GM23338 (cell line): ENCODE results near the gene TLE2. TPM values are rescaled to one million over a fixed set of nuclear protein-coding genes. Genes with fewer than 3 reads are reported as not detected.

Experiments
- ATAC-seq: fragments of 200-7000 bp; cut with Tn5 transposase; 3 replicates; pipeline ENCODE4 v1.9.1; 2020
- DNase-seq: peaks from one replicate; pipeline ENCODE4 v3.0.0-alpha.2; 2015; ENCODE audit warnings: low spot score
- H2AFZ ChIP-seq: fragments of 200-600 bp; sonication (generic); 2 replicates; pipeline ENCODE4 v1.8.0; 2016; ENCODE audit warnings: antibody characterized with exemption, mild to moderate bottlenecking, moderate library complexity
- H3F3A ChIP-seq: fragments of 200-600 bp; sonication (generic); replicated peaks from 2 replicates; pipeline ENCODE4 v1.8.0; 2017; ENCODE audit warnings: antibody characterized with exemption, mixed run types, low read depth
- H3K27ac ChIP-seq: fragments of 200-600 bp; sonication (generic); 2 replicates; pipeline ENCODE4 v1.6.1; 2016; ENCODE audit warnings: low read depth
- H3K27me3 ChIP-seq: fragments of 200-600 bp; sonication (generic); 2 replicates; pipeline ENCODE4 v1.8.0; 2016; ENCODE audit warnings: mild to moderate bottlenecking, mixed run types, moderate library complexity; ENCODE audit not compliant: insufficient read depth
- H3K36me3 ChIP-seq: fragments of 200-600 bp; sonication (generic); 2 replicates; pipeline ENCODE4 v1.8.0; 2016; ENCODE audit warnings: mild to moderate bottlenecking; ENCODE audit not compliant: insufficient read depth
- H3K4me1 ChIP-seq: fragments of 200-600 bp; sonication (generic); 2 replicates; pipeline ENCODE4 v1.8.0; 2016; ENCODE audit warnings: mild to moderate bottlenecking, moderate library complexity; ENCODE audit not compliant: insufficient read depth
- H3K4me2 ChIP-seq: fragments of 200-600 bp; sonication (generic); 2 replicates; pipeline ENCODE4 v1.7.1; 2017; ENCODE audit warnings: mixed run types
- H3K4me3 ChIP-seq: fragments of 200-600 bp; sonication (generic); 2 replicates; pipeline ENCODE4 v1.6.1; 2016; ENCODE audit warnings: mixed run types
- H3K79me2 ChIP-seq: fragments of 200-600 bp; sonication (generic); replicated peaks from 2 replicates; pipeline ENCODE4 v1.8.0; 2017; ENCODE audit warnings: mild to moderate bottlenecking; ENCODE audit not compliant: insufficient read depth
- H3K9me2 ChIP-seq: fragments of 200-600 bp; sonication (generic); 2 replicates; pipeline ENCODE4 v1.8.0; 2017; ENCODE audit not compliant: insufficient read depth
- H4K20me1 ChIP-seq: fragments of 200-600 bp; sonication (generic); replicated peaks from 2 replicates; pipeline ENCODE4 v1.8.0; 2017; ENCODE audit warnings: mild to moderate bottlenecking; ENCODE audit not compliant: insufficient read depth
- H3K27ac Mint-ChIP-seq: 2 replicates; pipeline ENCODE4 v1.8.0; 2020; ENCODE audit warnings: inconsistent platforms, mild to moderate bottlenecking, moderate library complexity, mixed read lengths
- H3K27me3 Mint-ChIP-seq: 3 replicates; pipeline ENCODE4 v1.8.0; 2022; ENCODE audit warnings: low read depth, mild to moderate bottlenecking, moderate library complexity, mixed read lengths, inconsistent platforms; ENCODE audit not compliant: insufficient read depth, poor library complexity
- H3K36me3 Mint-ChIP-seq: 3 replicates; pipeline ENCODE4 v1.8.0; 2021; ENCODE audit warnings: low read depth, mild to moderate bottlenecking, inconsistent platforms, moderate library complexity, mixed read lengths
- H3K4me1 Mint-ChIP-seq: 3 replicates; pipeline ENCODE4 v1.8.0; 2020; ENCODE audit warnings: mild to moderate bottlenecking, inconsistent platforms, mixed read lengths
- H3K4me3 Mint-ChIP-seq: 3 replicates; pipeline ENCODE4 v1.8.0; 2021; ENCODE audit warnings: moderate library complexity, mild to moderate bottlenecking, inconsistent platforms, mixed read lengths
- H3K9me3 Mint-ChIP-seq: 3 replicates; pipeline ENCODE4 v1.8.0; 2020; ENCODE audit warnings: moderate library complexity, mild to moderate bottlenecking, inconsistent platforms, mixed read lengths
- CREB1 ChIP-seq: fragments of 250-450 bp; sonication (Bioruptor Pico); IDR thresholded peaks from 2 replicates; pipeline ENCODE4 v1.5.0; 2020; ENCODE audit warnings: low read depth, mild to moderate bottlenecking, moderate library complexity
- JUNB ChIP-seq: IDR thresholded peaks from one replicate; pipeline ENCODE4 v1.6.1; 2016; ENCODE audit warnings: antibody characterized with exemption; ENCODE audit not compliant: unreplicated experiment
- NANOG ChIP-seq: IDR thresholded peaks from 2 replicates; pipeline ENCODE4 v1.6.1; 2016; ENCODE audit warnings: antibody characterized with exemption, borderline replicate concordance
- STAT1 ChIP-seq: IDR thresholded peaks from one replicate; pipeline ENCODE4 v1.6.1; 2016; ENCODE audit warnings: antibody characterized with exemption; ENCODE audit not compliant: unreplicated experiment
- ZNF114 ChIP-seq: fragments of 250-450 bp; sonication (Bioruptor Pico); IDR thresholded peaks from 2 replicates; pipeline ENCODE4 v1.5.0; 2020; ENCODE audit warnings: mild to moderate bottlenecking, moderate library complexity
- ZNF331 ChIP-seq: fragments of 250-450 bp; sonication (Bioruptor Pico); IDR thresholded peaks from 2 replicates; pipeline ENCODE4 v1.5.0; 2020; ENCODE audit warnings: low read depth, mild to moderate bottlenecking, moderate library complexity
- polyA plus RNA-seq: library from polyadenylated mRNA; unstranded; fragments of >200 nt; fragmentation: Nextera tagmentation; extraction: Ambion mirVana; gene quantifications from 2 replicates; pipeline ENCODE4 v1.2.1, GENCODE V29; 2016
- total RNA-seq: library from RNA; depleted of rRNA; stranded (reverse); fragments of >200 nt; shearing (Covaris generic); gene quantifications from 2 replicates; pipeline ENCODE4 v1.2.3, GENCODE V29; 2014
- TF ChIP-seq, protein P1 (sequence below): IDR thresholded peaks from one replicate; pipeline ENCODE4 v1.6.1; 2018; ENCODE audit warnings: antibody characterized with exemption; ENCODE audit not compliant: unreplicated experiment
- TF ChIP-seq, protein P2 (sequence below), 2 experiments: fragments of 200-600 bp in 1 of 2; sonication (generic) in 1 of 2; conservative IDR thresholded peaks; 2 replicates each; pipeline versions ENCODE4 v1.5.1 to v1.6.1; 2016 to 2017; ENCODE audit warnings: antibody characterized with exemption in 2 of 2, low read depth in 2 of 2, mild to moderate bottlenecking in 2 of 2, moderate library complexity in 1 of 2

The TLE2 gene
- total and polyA plus RNA-seq, 2 experiments from 2014 or later, result 5.2 to 22.8 TPM

GRCh38 chr19:2997720-2998119 is 31.4 kb downstream of the TLE2 start:
- H3K36me3 Mint-ChIP-seq, result peaks cover 7% of the 10 kb centered on the region; the same call in 2 of the 3 replicates
- Histone ChIP-seq H2AFZ (no peak overlapping the region), H4K20me1 (no peaks in the 10 kb centered on the region; the same call in 1 of the 2 replicates), H3K4me3 (no peak overlapping the region), H3K27ac (no peak overlapping the region), H3K36me3 (no peaks in the 10 kb centered on the region), H3K9me2 (no peaks in the 10 kb centered on the region), H3K4me2 (no peak overlapping the region), H3K27me3 (no peaks in the 10 kb centered on the region), H3K79me2 (no peaks in the 10 kb centered on the region), H3F3A (no peaks in the 10 kb centered on the region), H3K4me1 (no peaks in the 10 kb centered on the region; the same call in 1 of the 2 replicates)
- no peak overlapping the region for H3K27ac Mint-ChIP-seq
- ATAC-seq, result no peak
- H3K9me3 Mint-ChIP-seq, result no peaks in the 10 kb centered on the region; the same call in 2 of the 3 replicates
- TF ChIP-seq ZNF114 (CRISPR knock-in tag), result no peak
- TF ChIP-seq, protein P1, sequence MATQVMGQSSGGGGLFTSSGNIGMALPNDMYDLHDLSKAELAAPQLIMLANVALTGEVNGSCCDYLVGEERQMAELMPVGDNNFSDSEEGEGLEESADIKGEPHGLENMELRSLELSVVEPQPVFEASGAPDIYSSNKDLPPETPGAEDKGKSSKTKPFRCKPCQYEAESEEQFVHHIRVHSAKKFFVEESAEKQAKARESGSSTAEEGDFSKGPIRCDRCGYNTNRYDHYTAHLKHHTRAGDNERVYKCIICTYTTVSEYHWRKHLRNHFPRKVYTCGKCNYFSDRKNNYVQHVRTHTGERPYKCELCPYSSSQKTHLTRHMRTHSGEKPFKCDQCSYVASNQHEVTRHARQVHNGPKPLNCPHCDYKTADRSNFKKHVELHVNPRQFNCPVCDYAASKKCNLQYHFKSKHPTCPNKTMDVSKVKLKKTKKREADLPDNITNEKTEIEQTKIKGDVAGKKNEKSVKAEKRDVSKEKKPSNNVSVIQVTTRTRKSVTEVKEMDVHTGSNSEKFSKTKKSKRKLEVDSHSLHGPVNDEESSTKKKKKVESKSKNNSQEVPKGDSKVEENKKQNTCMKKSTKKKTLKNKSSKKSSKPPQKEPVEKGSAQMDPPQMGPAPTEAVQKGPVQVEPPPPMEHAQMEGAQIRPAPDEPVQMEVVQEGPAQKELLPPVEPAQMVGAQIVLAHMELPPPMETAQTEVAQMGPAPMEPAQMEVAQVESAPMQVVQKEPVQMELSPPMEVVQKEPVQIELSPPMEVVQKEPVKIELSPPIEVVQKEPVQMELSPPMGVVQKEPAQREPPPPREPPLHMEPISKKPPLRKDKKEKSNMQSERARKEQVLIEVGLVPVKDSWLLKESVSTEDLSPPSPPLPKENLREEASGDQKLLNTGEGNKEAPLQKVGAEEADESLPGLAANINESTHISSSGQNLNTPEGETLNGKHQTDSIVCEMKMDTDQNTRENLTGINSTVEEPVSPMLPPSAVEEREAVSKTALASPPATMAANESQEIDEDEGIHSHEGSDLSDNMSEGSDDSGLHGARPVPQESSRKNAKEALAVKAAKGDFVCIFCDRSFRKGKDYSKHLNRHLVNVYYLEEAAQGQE, result no peak
- H3K4me3 Mint-ChIP-seq, result no peak overlapping the region
- peaks cover 6% of the 10 kb centered on the region; the same call in 1 of the 3 replicates for H3K4me1 Mint-ChIP-seq
- H3K27me3 Mint-ChIP-seq, result peaks cover 6% of the 10 kb centered on the region
- DNase-seq, result no peak

DNA sequence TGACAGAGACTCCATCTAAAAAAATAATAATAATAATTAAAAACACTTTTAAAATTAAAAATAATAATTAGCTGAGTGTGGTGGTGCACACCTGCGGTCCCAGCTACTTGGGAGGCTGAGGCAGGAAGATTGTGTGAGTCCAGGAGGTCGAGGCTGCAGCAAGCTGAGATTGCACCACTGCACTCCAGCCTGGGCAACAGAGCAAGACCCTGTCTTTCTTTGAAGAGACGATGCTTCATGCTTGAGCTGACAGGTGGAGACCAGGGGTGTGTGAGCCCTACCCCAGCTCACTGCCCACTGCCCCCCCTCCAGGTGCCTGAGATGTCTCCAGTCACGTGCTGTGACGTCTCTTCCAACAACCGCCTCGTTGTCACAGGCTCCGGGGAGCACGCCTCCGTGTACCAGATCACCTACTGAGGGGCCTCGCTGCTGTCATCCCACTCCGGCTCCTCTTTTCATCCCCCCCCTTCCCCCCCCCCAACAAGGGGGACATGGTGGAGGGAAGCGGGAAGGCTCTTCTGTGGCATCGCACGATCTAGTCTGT is 34.4 kb downstream of the TLE2 start:
- Histone ChIP-seq H3K4me1 (no peaks in the 10 kb centered on the region; the same call in 1 of the 2 replicates), H3K9me2 (no peaks in the 10 kb centered on the region), H3K4me3 (no peak overlapping the region), H4K20me1 (no peaks in the 10 kb centered on the region), H2AFZ (no peak overlapping the region), H3K27ac (no peak overlapping the region), H3K79me2 (no peaks in the 10 kb centered on the region), H3F3A (no peaks in the 10 kb centered on the region), H3K4me2 (no peak overlapping the region), H3K36me3 (no peaks in the 10 kb centered on the region), H3K27me3 (no peaks in the 10 kb centered on the region)
- peaks cover 6% of the 10 kb centered on the region for H3K27me3 Mint-ChIP-seq
- ATAC-seq, result no peak
- no peak overlapping the region for H3K27ac Mint-ChIP-seq
- peaks cover 6% of the 10 kb centered on the region; the same call in 1 of the 3 replicates for H3K4me1 Mint-ChIP-seq
- peaks cover 5% of the 10 kb centered on the region; the same call in 2 of the 3 replicates for H3K36me3 Mint-ChIP-seq
- DNase-seq, result no peak
- H3K4me3 Mint-ChIP-seq, result no peak overlapping the region
- H3K9me3 Mint-ChIP-seq, result no peaks in the 10 kb centered on the region; the same call in 2 of the 3 replicates
- no peak for TF ChIP-seq JUNB
- TF ChIP-seq NANOG, result no peak
- TF ChIP-seq, protein P2, sequence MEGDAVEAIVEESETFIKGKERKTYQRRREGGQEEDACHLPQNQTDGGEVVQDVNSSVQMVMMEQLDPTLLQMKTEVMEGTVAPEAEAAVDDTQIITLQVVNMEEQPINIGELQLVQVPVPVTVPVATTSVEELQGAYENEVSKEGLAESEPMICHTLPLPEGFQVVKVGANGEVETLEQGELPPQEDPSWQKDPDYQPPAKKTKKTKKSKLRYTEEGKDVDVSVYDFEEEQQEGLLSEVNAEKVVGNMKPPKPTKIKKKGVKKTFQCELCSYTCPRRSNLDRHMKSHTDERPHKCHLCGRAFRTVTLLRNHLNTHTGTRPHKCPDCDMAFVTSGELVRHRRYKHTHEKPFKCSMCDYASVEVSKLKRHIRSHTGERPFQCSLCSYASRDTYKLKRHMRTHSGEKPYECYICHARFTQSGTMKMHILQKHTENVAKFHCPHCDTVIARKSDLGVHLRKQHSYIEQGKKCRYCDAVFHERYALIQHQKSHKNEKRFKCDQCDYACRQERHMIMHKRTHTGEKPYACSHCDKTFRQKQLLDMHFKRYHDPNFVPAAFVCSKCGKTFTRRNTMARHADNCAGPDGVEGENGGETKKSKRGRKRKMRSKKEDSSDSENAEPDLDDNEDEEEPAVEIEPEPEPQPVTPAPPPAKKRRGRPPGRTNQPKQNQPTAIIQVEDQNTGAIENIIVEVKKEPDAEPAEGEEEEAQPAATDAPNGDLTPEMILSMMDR (conservative IDR thresholded peaks at IDR 0.05; ENCODE audit: low read depth in 2 of 2), result no peak
- TF ChIP-seq ZNF331, result no peak
- no peak for TF ChIP-seq STAT1
- TF ChIP-seq CREB1 (CRISPR knock-in tag), result no peak
- TF ChIP-seq, protein P1, result no peak
- no peak for TF ChIP-seq ZNF114 (CRISPR knock-in tag)
